ENCODE data around the gene PRKCE. TPM values are rescaled to one million over a fixed set of nuclear protein-coding genes. Genes with fewer than 3 reads are reported as not detected.
"Not testable (repeated sequence)": the region's sequence is repeated elsewhere in the genome, so short reads cannot be mapped to it uniquely, and the experiment has no call there.

The PRKCE gene
- total RNA-seq, 2 donors from 2014 or later: 10.4 to 13.8 TPM

DNA sequence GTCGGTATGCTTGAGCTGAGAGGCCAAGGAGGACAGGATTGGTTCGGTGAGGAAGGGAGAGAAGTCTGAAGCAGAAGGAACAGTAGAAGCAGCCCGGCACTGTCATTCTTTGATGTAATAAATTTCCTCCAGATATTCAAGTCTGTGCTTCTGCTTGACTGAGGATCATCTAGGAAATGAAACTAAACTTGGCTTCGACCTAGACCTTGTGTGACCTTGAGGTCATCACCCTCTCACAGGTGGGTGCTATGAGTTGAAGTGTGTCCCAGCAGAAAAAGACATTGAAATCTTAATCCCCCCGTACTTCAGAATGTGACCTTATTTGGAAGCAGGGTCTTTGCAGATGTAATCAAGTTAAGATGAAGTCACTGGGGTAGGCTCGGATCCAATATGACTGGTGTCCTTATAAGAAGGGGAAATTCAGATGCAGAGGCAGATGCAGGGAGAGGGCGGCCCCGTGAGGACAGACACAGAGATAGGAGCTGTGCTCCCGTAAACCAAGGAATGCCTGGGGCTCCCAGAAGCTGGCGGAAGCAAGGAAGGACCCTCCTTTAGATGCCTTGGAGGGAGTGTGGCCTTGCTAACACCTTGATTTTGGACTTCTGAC is 49.0 kb downstream of the PRKCE start:
- no peak for ATAC-seq
- Mint-ChIP-seq H3K9me3 (no peaks in the 10 kb centered on the region), H3K27ac (peak overlapping the region in 1 of 2 donors; percentile 75), H3K36me3 (no peaks in the 10 kb centered on the region)
- no peak for DNase-seq (ENCODE audit: low spot score in 2 of 2)

DNA sequence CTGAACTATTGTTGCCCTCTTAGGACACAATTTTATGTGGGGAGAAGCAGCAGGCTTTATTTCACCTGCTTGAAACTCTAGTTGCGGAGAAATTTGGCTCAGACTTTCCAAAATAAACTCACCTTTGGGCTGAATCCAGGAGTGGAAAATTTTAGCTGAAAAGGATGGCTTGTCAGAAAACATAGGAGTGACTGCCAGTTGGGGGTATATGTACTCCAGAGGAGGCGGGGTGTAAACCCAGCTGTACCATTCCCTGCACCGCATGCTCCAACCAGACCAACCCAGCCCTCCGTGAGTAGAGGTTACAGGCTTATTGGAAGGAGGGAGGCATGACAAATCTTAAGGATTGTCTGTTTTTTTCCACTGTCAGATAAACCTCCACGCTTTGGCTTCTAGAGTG is 53.8 kb downstream of the PRKCE start:
- peaks cover 13 to 18% of the 10 kb centered on the region in 2 donors for H3K36me3 Mint-ChIP-seq
- H3K9me3 Mint-ChIP-seq: peaks cover 0 to 7% of the 10 kb centered on the region in 2 donors
- no peak for ATAC-seq
- H3K27ac Mint-ChIP-seq: no peak overlapping the region
- no peak for DNase-seq (ENCODE audit: low spot score in 2 of 2)

DNA sequence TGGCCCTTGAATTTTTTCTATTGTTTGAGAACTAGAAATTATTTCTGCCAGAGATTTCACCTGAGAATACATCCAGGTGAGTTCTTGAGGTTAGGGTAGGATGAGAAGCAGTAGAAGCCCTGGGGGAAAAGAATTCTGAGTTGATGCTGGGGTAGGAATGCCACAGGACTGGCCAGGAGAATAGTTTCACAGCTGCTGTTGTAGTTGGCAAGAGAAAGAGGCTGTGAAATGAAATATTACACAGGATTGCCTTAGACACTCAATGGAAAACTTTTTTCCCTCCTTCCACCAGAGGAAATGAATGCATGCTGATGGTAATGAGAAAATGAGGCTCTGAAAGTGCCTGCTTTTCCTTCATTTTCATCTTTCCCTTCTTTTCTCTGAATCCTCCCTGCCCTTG is 54.6 kb downstream of the PRKCE start:
- H3K27ac Mint-ChIP-seq: no peak overlapping the region

DNA sequence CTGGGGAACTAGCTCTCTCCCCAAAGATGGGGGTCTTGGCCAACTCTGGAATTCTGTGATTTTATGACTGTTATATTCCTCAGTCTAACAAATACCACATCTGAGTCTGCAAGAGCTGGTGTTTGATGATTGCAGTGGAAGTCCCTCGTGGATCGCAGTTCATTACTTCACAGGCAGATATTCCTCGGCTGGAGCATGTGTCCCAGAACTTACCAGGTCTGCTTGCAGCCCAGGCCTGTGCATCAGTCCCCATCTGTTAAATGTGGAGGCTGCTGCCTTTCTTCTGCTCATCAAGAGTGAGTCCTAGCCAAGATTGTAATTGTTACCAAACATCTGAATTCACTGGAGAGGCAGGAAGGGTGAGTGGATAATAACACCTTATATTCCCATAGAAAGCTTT is 55.5 kb downstream of the PRKCE start:
- H3K27ac Mint-ChIP-seq: no peak overlapping the region
- H3K9me3 Mint-ChIP-seq: peaks cover 0 to 7% of the 10 kb centered on the region in 2 donors
- ATAC-seq (no peak), DNase-seq (ENCODE audit: low spot score in 2 of 2) (no peak)
- H3K36me3 Mint-ChIP-seq: peaks cover 13 to 18% of the 10 kb centered on the region in 2 donors

More for the DNA sequence above, 54.6 kb downstream of the PRKCE start:
- no peak for DNase-seq (ENCODE audit: low spot score in 2 of 2)
- H3K36me3 Mint-ChIP-seq: peaks cover 13 to 18% of the 10 kb centered on the region in 2 donors
- H3K9me3 Mint-ChIP-seq: peaks cover 0 to 7% of the 10 kb centered on the region in 2 donors
- no peak for ATAC-seq

DNA sequence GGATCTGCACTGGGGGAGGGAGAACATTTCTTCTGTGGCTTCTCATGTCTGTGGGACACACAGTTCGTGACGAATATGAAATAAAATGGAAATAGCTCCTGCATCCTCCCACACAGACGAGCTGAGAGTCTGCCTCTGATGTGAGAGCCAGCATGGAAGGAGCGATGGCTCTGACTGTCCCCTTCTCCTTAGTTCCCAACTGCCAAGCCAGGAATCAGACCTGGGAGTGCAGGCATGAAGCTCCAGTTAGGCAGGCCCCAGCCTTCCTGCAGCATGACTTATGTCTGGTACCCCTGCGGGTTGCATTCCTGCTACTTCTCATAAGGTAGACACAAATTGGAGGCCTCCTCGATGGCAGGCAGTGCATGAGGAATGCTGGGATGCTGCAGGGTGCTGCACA is 56.2 kb downstream of the PRKCE start:
- H3K27ac Mint-ChIP-seq: no peak overlapping the region
- peaks cover 0 to 7% of the 10 kb centered on the region in 2 donors for H3K9me3 Mint-ChIP-seq
- no peak for ATAC-seq
- peaks cover 13 to 18% of the 10 kb centered on the region in 2 donors for H3K36me3 Mint-ChIP-seq
- no peak for DNase-seq (ENCODE audit: low spot score in 2 of 2)

DNA sequence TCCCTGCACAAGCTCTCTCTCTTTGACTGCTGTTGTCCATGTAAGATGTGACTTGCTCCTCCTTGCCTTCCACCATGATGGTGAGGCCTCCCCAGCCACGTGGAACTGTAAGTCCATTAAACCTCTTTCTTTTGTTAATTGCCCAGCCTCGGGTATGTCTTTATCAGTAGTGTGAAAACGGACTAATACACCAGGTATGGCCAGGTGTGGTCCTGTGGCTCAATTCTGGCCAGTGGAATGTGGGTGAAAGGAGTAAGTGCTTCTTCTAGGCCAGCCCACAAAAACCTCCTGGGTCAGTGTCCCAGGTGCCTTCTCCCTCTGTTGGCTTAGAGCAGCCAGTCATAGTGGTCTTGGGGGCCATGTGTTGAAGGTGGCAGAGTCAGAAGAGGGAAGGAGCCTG is 57.0 kb downstream of the PRKCE start:
- DNase-seq (ENCODE audit: low spot score in 2 of 2) (no peak), ATAC-seq (no peak)
- Mint-ChIP-seq H3K36me3 (peaks cover 13 to 18% of the 10 kb centered on the region in 2 donors), H3K9me3 (peaks cover 0 to 7% of the 10 kb centered on the region in 2 donors), H3K27ac (no peak overlapping the region)

DNA sequence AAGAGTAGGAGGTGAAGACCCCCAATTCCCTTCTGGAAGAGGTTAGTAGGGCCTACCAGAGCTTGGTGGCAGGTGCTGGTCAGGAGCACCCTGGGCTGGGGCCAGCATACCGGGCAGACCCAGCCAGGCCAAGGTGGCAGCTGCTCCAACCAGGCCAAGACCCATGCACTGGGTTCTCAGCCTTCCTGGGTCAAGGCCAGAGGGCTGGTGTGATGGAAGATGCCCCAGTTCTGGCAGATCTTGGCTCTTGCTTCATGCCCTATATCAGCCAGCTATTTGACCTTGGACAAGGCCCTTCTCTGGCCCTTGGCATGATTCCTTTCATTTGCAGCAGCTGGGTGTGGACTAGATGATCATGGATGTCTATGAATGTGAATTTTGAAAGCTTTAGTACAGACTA is 57.7 kb downstream of the PRKCE start:
- DNase-seq (ENCODE audit: low spot score in 2 of 2) (no peak), ATAC-seq (no peak)
- Mint-ChIP-seq H3K9me3 (peaks cover 0 to 7% of the 10 kb centered on the region in 2 donors), H3K27ac (no peak overlapping the region), H3K36me3 (peaks cover 13 to 18% of the 10 kb centered on the region in 2 donors)

DNA sequence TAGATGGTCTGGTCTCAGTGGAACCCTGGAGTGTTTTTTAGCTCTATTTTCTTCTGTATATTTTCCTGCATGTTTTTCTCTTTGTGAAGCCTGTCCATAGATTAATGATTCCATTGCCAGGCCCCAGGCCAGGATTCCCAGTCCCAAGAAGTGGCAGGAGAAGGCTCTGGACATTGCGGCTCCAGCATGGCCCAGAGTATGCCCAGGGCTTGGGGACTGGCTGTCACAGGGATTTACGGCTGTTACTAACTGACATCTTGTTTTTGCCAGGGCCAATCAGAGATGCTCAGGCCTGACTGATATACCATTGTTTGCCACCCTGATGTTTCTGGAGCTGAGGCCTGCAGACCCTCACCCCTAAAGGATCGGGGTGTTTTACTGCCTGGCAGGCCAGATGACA is 59.0 kb downstream of the PRKCE start:
- ATAC-seq (no peak), DNase-seq (ENCODE audit: low spot score in 2 of 2) (no peak)
- no peak overlapping the region for H3K27ac Mint-ChIP-seq
- peaks cover 13 to 18% of the 10 kb centered on the region in 2 donors for H3K36me3 Mint-ChIP-seq
- H3K9me3 Mint-ChIP-seq: peaks cover 0 to 7% of the 10 kb centered on the region in 2 donors

DNA sequence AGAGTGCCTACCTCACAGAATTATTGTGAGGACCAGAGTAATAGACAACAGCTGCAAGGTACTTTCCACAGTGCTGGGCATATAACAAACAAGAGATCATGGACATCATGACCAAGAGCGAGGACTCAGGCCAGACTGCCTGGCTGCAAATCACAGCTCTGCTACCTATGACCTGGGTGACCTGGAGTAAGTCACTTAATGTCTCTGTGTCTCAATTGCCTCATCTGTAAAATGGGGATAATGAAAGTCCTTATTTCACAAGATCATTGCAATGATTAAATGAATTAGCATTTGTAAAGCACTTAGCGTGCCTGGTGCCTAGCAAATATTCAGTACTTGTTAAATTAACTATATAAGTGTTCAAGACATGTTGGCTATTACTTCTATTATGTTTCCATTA is 59.7 kb downstream of the PRKCE start:
- ATAC-seq (no peak), DNase-seq (ENCODE audit: low spot score in 2 of 2) (no peak)
- peaks cover 13 to 18% of the 10 kb centered on the region in 2 donors for H3K36me3 Mint-ChIP-seq
- no peak overlapping the region for H3K27ac Mint-ChIP-seq
- peaks cover 0 to 10% of the 10 kb centered on the region in 2 donors for H3K9me3 Mint-ChIP-seq

DNA sequence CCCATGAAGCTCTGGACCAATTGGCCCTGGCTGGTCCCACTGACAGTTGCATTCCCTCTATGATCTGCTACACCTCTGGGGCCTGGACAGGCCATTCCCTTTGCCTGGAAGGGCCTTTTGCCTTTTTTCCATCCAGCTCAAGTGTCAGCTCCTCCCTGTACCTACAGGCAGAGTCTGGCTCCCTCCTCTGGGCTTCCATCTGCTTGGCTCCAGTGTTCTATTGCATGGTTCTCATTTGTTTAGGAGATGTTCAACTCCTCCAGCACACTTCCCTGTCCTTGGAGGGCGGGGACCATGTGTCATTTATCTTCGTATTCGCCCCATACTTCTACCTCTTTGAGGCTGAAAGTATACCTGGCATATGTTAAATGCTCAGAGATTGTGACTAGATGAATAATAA is 61.1 kb downstream of the PRKCE start:
- H3K9me3 Mint-ChIP-seq: peaks cover 0 to 15% of the 10 kb centered on the region in 2 donors

DNA sequence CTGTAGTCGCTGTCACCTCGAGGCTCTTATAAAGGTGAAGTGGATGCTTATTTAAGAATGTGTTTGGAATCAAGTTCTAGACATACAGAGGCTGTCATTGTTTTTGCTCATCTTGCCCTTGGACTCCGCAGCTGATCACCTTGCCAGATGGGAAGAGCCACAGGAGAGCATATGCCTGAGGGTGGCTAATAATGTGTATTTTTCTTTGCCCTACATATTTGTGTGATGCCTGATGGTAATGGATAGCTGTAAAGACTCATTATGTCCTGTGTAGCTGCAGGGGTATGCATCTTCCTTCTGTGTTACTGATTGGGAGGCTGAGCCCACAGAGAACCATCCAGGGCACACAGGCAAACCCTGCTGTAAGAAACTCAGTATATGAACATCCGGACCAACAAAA is 61.7 kb downstream of the PRKCE start:
- H3K9me3 Mint-ChIP-seq: peaks cover 0 to 15% of the 10 kb centered on the region in 2 donors
- no peak for ATAC-seq
- H3K36me3 Mint-ChIP-seq: peaks cover 5 to 8% of the 10 kb centered on the region in 2 donors
- no peak overlapping the region for H3K27ac Mint-ChIP-seq
- DNase-seq (ENCODE audit: low spot score in 2 of 2): no peak

More for the DNA sequence above, 61.1 kb downstream of the PRKCE start:
- no peak overlapping the region for H3K27ac Mint-ChIP-seq
- ATAC-seq (no peak), DNase-seq (ENCODE audit: low spot score in 2 of 2) (no peak)
- peaks cover 11 to 13% of the 10 kb centered on the region in 2 donors for H3K36me3 Mint-ChIP-seq

DNA sequence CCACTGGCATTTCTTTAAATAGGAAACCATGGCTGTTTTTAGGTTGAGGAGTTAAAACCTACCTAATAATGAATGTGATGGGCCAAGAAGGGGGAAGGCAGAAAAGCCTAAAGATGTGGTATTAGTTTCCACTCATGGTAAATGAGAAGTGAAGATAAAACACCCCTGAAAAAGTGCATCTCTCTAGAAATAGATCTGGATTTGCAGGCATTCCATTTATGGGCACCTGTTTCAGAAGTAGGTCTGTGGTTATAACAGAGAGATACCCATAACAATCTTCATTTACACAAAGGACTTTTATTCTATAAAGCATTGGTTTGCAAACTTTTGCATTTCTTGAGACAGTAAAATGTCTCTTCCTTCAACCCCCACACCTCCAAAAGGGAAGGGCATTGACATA is 62.1 kb downstream of the PRKCE start:
- Mint-ChIP-seq H3K36me3 (peaks cover under 1 to 4% of the 10 kb centered on the region in 2 donors), H3K27ac (peak overlapping the region in 1 of 2 donors; percentile 6), H3K9me3 (peaks cover 0 to 10% of the 10 kb centered on the region in 2 donors)
- DNase-seq (ENCODE audit: low spot score in 2 of 2) (no peak), ATAC-seq (no peak)

DNA sequence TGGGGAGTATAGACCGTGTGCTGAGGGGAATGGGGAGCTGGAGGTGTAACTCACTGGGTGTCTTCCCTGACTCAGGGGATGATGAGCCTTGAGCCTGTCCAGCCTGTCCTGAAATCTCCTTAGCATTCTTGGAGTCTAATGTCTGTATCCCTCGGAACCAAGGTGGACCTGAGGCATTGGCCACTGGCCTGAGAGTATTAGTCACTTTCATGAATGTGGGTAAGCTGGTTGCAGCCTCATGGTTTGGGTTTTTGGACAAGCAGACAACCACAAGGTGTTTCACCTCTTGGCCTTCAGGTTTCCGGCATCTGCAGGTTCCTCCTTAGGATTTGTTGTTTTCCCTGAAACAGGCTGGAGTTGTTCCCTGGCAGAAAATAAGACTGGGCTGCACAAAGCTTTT is 63.2 kb downstream of the PRKCE start:
- ATAC-seq (no peak), DNase-seq (ENCODE audit: low spot score in 2 of 2) (no peak)
- H3K27ac Mint-ChIP-seq: no peak overlapping the region

DNA sequence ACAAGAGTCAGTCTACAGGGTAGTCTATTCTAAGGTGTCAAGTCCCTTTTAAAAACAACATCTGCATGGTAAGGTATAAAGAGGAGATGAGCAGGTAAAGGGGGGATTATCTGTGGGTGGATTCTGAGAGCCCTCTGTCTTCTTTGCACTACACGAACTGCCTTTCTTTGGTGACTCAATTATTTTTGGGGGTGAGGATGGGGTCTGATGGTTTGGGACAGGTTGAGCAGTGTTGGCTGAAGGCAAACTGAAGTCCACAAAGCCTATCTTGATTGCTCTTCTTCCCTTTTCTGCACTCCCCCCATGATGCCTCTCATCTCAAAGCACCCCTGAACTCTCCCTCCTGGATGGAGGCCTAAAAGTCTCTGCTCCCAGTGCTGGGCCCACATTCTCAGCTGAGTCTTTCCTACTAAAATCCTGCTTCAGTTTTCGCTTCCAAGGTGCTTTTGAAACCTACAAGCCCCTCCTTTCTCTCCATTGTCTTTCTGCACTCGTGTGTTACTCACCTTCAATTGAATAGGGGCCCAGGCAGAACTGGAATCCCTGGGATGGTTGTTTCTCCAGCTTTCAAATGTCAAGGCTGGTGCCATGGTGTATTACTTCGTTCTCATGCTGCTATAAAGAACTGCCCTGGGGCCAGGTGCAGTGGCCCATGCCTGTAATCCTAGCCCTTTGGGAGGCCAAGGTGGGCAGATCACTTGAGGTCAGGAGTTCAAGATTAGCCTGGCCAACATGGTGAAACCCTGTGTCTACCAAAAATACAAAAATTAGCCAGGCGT is 64.3 kb downstream of the PRKCE start:
- peaks cover 0 to 7% of the 10 kb centered on the region in 2 donors for H3K9me3 Mint-ChIP-seq
- no peak overlapping the region for H3K27ac Mint-ChIP-seq
- no peak for ATAC-seq
- no peak for DNase-seq (ENCODE audit: low spot score in 2 of 2)
- no peaks in the 10 kb centered on the region for H3K36me3 Mint-ChIP-seq

More for the DNA sequence above, 63.2 kb downstream of the PRKCE start:
- peaks cover 0 to 7% of the 10 kb centered on the region in 2 donors for H3K9me3 Mint-ChIP-seq
- H3K36me3 Mint-ChIP-seq: no peaks in the 10 kb centered on the region

DNA sequence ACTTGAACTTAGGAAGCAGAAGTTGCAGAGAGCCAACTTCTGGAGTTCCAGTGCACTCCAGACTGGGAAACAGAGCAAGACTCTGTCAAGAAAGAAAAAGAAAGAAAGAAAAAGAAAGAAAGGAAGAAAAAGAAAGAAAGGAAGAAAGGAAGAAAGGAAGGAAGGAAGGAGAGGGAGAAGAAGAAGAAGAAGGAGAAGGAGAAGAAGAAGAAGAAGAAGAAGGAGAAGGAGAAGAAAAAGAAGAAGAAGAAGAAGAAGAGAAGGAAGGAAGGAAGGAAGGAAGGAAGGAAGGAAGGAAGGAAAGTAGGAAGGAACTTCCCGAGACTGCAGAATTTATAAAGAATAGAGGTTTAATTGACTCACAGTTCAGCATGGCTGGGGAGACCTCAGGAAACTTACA is 65.0 kb downstream of the PRKCE start:
- not testable (repeated sequence) for ATAC-seq; H3K9me3 Mint-ChIP-seq; DNase-seq (ENCODE audit: low spot score in 2 of 2); H3K36me3 Mint-ChIP-seq
- H3K27ac Mint-ChIP-seq: peak overlapping the region in 1 of 2 donors; percentile 4

DNA sequence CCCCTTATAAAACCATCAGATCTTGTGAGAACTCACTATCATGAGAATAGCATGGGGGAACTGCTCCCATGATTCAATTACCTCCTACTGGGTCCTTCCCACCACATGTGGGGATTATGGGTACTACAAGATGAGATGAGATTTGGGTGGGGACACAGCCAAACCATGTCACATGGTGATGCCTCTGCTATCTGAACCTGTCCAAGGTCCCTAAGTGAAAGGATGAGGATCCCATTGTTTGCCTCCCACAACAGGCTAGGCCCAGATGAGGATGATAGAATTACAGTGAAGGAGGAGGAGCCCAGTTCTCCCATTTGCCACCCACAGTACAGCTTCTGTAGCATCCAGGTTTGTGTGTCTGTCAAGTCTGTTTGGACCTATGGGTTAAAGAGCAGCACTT is 65.4 kb downstream of the PRKCE start:
- ATAC-seq (no peak), DNase-seq (ENCODE audit: low spot score in 2 of 2) (no peak)
- no peak overlapping the region for H3K27ac Mint-ChIP-seq
- peaks cover 0 to 7% of the 10 kb centered on the region in 2 donors for H3K9me3 Mint-ChIP-seq
- no peaks in the 10 kb centered on the region for H3K36me3 Mint-ChIP-seq

DNA sequence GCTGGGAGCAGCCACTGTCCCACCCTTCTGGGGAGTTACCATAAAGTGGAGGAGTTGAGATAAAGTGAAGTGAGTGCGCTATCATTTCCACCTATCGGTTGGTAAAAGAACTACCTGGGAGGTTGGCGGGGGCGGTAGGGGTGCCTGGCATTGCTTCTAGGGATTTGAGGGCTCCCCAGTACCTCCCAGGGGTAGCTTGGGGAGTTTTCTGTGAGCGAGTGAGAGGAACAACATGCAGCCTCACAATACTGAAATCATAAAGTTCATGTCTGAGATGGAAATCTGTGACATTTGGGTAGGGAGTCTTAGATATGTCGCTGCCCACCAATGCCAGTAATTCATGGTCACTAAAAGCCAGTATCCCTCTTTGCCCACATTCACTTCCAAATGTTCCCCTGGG is 68.7 kb downstream of the PRKCE start:
- Mint-ChIP-seq H3K36me3 (no peaks in the 10 kb centered on the region), H3K27ac (no peak overlapping the region), H3K9me3 (peaks cover 0 to 7% of the 10 kb centered on the region in 2 donors)
- DNase-seq (ENCODE audit: low spot score in 2 of 2): no peak
- no peak for ATAC-seq

DNA sequence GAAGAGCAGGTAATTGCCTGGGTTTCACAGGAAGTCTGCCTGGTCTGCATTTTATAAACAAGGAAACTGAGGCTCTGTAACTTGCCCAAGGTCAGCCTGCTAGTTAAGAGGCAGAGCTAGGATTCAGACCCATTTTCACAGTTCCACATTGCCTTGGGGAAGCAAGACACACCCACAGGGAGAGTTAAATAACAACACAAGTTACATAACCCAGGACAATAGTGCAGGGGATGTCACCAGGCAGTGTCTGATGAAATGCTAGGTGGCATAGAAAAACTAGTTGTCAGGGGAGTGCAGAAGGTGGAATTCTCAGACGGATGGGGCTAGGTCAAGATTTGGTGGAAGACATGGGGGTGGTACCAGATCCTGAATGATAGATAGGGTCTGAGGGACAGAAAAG is 69.7 kb downstream of the PRKCE start:
- Mint-ChIP-seq H3K27ac (no peak overlapping the region), H3K36me3 (no peaks in the 10 kb centered on the region), H3K9me3 (peaks cover 0 to 6% of the 10 kb centered on the region in 2 donors)
- DNase-seq (ENCODE audit: low spot score in 2 of 2) (no peak), ATAC-seq (no peak)
